GM10248 (cell line): ENCODE measurements around the gene SECISBP2.

Experiments
- CTCF ChIA-PET: fragments of 300-600 bp; sonication (Branson Sonifier 250); formaldehyde crosslinking; extraction: SDS; loops from one replicate; lab custom pipeline; 2021; ENCODE audit warnings: antibody characterized with exemption; lab: Yijun Ruan, JAX
- POLR2A ChIA-PET: fragments of 350-650 bp; sonication (Branson Sonifier 250); formaldehyde crosslinking; extraction: SDS; loops from one replicate; lab custom pipeline; 2020; ENCODE audit warnings: antibody characterized with exemption; lab: Yijun Ruan, JAX
- DNase-seq: peaks from one replicate; pipeline ENCODE4 v3.0.0; 2012; ENCODE audit errors: extremely low spot score
- CTCF ChIP-seq: IDR thresholded peaks from 2 replicates; pipeline ENCODE4 v1.5.1; 2012; ENCODE audit warnings: mild to moderate bottlenecking, low read depth; ENCODE audit errors: extremely low read depth, missing control alignments, control extremely low read depth

The SECISBP2 gene

DNA sequence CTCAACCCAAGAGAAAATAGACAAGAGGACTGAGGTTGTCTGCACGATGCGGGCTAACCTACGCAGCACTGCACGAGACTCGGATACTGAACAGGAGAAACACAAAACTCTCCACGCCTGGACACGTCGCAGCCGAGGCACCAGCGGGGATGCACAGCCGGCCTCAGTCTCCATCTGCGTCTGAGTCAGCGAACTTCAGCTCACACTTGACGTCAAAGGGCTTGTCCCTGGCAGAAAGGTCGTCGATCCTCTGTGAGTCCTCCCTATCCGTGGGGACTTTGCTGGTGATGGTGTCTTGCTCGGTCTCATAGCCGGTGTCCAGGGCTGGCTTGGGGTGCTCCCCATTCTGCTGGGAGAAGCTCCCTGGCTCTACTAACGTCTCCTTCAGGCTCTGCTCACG lies 60.2 kb downstream of the SECISBP2 start:
- CTCF ChIA-PET: interaction anchor here (2.2 kb wide), 1 partner anchor 18 kb away, joined by 4 read pairs; no protein-coding TSS in a partner anchor
- no peak for TF ChIP-seq CTCF
- POLR2A ChIA-PET: no interaction called here

DNA sequence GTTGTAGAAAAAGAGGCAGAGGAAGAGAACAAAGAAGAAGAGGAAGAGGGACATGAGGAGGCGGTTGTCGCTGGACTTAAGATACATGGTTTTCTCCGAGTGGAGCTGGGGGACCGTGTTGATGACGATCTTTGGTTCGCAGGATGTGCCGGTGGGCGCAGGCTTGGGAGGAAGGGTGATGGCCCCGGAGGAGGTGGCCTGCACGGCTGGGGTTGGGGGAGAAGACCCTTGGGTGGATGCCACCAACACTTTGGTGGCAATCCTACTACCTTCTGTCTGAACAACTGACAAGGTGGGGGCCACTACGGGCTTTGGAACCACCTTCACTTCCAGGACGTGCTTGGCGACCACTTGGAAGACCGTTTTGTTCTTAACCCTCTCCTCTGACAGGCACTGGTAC lies 60.7 kb downstream of the SECISBP2 start:
- no peak for DNase-seq
- no peak for TF ChIP-seq CTCF
- ChIA-PET POLR2A (no interaction called here), CTCF (interaction anchor here (2.2 kb wide), 1 partner anchor 17 kb away, joined by 4 read pairs; no protein-coding TSS in a partner anchor)

More for the DNA sequence above, 60.2 kb downstream of the SECISBP2 start:
- no peak for DNase-seq

DNA sequence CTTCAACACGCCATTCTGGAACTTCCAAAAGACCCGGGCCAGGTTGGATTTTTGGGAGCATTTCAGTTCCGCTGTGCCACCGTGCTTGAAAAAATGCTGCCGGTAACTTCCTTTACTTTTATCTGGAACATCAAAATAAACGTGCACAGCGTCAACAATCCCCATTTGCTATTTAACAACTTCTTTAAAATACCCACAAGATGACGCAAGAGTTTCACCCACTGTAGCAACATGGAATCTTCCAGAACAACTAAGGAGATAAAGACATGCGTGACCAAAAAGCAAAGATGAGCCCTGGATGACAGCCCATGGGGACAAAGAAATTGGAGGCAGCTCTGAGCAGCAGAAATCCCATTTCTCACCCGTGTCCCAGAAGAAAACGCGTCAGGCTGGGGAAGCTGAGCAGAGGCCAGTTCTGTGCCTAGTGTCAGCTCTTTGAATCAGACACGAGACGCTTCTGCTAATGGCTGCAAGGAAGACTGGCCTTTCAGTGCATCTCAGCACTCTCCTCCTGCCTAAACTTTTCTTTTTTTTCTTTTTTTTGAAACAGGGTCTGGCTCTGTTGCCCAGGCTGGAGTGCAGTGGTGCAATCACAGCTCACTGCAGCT lies 61.3 kb downstream of the SECISBP2 start:
- TF ChIP-seq CTCF: no peak
- DNase-seq: no peak
- ChIA-PET POLR2A (no interaction called here), CTCF (interaction anchor here (0.7 to 2.2 kb wide), 6 partner anchors 13 to 169 kb away, joined by 3 to 7 read pairs (median 4); no protein-coding TSS in a partner anchor)

DNA sequence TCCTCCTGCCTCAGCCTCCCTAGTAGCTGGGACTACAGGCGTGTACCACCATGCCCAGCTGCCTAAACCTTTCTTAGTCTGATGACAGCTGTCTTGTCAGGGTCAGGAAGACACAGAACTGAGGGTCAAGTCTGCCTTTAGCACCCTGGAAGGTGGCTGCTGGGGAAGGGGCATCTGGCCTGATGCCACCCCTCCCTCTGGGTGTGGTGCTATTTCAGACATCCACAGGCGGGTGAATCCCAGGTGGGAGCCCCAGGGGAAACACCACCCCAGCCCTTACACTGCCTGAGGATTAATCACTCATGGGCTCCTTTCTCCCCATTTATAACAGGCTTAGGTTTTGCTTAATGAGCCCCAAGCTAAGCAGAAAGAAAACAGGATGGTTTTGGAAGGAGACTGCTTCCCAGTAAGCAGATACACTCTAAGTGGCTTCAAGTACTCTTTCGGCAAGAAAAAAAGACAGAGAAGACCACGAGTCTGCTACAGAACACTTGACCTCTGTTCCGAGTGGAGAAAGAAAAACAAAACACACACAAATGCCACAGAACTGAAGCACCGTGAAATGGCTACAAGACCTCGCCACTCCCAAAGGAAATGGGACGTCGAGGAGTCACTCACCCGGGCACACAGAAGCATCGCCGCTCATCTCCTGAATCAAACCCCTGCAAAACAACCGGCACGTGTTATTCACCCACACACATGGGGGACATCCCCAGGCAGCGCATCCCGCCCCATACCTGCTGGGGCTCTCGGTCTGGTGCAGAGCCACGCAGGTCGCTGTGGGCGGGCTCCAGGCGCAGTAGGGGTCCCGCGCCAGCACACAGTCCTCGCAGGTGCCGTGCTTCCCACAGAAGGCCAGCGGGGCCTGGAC lies 62.4 kb downstream of the SECISBP2 start:
- CTCF ChIA-PET: interaction anchor here (1.2 to 2.2 kb wide), 4 partner anchors 13 to 168 kb away, joined by 4 to 7 read pairs (median 4); no protein-coding TSS in a partner anchor
- DNase-seq: no peak
- POLR2A ChIA-PET: no interaction called here
- no peak for TF ChIP-seq CTCF

GRCh38 chr9:89381308-89381609 lies 63.0 kb downstream of the SECISBP2 start:
- ChIA-PET POLR2A (no interaction called here), CTCF (interaction anchor here (0.9 to 1.6 kb wide), 3 partner anchors 17 to 168 kb away, joined by 3 to 9 read pairs (median 4); no protein-coding TSS in a partner anchor)
- no peak for TF ChIP-seq CTCF
- no peak for DNase-seq
